ENCODE results near the gene C1orf52. TPM values are rescaled to one million over a fixed set of nuclear protein-coding genes. Genes with fewer than 3 reads are reported as not detected.

C1orf52 gene
- total and polyA plus RNA-seq, 2 of the 13 experiments (the other 11 are each of a cell fraction or from before 2014, with no cell fraction given): 19.4 to 27.4 TPM

DNA sequence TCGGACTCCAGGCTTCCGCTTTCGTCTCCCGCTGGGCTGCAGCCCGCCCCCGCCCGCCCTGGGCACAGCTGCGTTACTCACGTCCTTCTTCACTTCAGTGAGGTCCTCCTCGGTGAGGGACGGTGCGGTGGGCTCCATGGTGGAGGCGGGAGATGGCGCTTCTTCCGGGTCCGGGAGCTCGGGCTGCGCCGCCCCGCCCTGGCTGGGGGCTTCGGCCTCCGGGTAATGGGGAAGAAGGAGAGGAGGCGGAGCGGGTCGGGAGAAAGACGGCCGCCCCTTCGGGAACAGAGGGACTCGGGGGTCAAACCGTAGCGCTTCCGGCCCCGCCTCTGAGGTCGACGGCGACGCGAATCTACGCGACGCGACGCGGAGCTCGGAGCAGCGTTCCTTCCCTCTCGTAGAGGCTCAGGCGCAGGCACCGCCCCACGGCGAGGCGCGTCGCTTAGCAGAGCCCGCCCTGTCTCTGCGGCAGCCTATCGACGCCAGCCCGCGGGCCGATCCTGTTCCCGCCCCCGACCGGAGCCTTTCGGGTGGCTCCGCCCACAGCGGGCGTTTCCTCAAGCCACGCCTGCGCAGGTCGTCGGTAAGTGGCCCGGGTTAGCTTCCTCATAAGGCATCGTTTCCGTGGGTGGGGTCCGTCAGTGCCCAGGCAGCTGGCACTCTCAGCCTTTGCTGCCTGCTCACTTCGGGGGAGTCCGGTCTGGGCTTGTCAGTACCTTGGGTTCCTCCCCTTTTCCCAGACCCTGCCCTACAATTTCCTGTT, 16.9 kb upstream of the C1orf52 start, which contains the start of gene BCL10 (continued):
- TF ChIP-seq ZBTB39 (CRISPR knock-in tag; IDR thresholded peaks at IDR 0.05): no peak
- TF ChIP-seq TAF1 (CRISPR knock-in tag; IDR thresholded peaks at IDR 0.05): peak; percentile 77; the same call in 1 of the 2 replicates
- TF ChIP-seq RERE (CRISPR knock-in tag; IDR thresholded peaks at IDR 0.05; ENCODE audit: low read depth): no peak
- peak; percentile 92 for TF ChIP-seq PHF8 (CRISPR knock-in tag; IDR thresholded peaks at IDR 0.05)
- no peak for TF ChIP-seq KLF15 (CRISPR knock-in tag; IDR thresholded peaks at IDR 0.05; ENCODE audit: borderline replicate concordance)
- no peak for TF ChIP-seq TRIM24 (CRISPR knock-in tag; IDR thresholded peaks at IDR 0.05)
- no peak for TF ChIP-seq CCAR2 (optimal IDR thresholded peaks at IDR 0.05; ENCODE audit: low read depth, low read length)
- TF ChIP-seq ELF1 (CRISPR knock-in tag; IDR thresholded peaks at IDR 0.05): peak; percentile 92
- TF ChIP-seq TARDBP (CRISPR knock-in tag; IDR thresholded peaks at IDR 0.05): peak; percentile 67
- no peak for TF ChIP-seq KIAA2018 (CRISPR knock-in tag; IDR thresholded peaks at IDR 0.05; ENCODE audit: borderline replicate concordance)
- TF ChIP-seq, protein P1, sequence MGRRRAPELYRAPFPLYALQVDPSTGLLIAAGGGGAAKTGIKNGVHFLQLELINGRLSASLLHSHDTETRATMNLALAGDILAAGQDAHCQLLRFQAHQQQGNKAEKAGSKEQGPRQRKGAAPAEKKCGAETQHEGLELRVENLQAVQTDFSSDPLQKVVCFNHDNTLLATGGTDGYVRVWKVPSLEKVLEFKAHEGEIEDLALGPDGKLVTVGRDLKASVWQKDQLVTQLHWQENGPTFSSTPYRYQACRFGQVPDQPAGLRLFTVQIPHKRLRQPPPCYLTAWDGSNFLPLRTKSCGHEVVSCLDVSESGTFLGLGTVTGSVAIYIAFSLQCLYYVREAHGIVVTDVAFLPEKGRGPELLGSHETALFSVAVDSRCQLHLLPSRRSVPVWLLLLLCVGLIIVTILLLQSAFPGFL (CRISPR knock-in tag; IDR thresholded peaks at IDR 0.05): no peak
- TF ChIP-seq CC2D1A (CRISPR knock-in tag; IDR thresholded peaks at IDR 0.05): no peak

Measured in HepG2 (cell line).